HepG2 (cell line): Measurements from ENCODE around the gene HEXIM1. TPM values are rescaled to one million over a fixed set of nuclear protein-coding genes. Genes with fewer than 3 reads are reported as not detected.

Experiments used
- HCFC1 ChIP-seq: fragments of 150-350 bp; IDR thresholded peaks from 2 replicates; pipeline ENCODE4 v1.6.1; 2014; ENCODE audit warnings: low read depth, low read length
- MIER3 ChIP-seq: IDR thresholded peaks from 2 replicates; pipeline ENCODE4 v1.6.1; 2016; ENCODE audit warnings: missing compliant biosample characterization, borderline replicate concordance
- REXO4 ChIP-seq: sonication (generic); formaldehyde crosslinking; IDR thresholded peaks from 2 replicates; pipeline ENCODE4 v1.8.0; 2022; ENCODE audit warnings: missing genetic modification reagents, mild to moderate bottlenecking, borderline replicate concordance
- SMYD3 ChIP-seq: sonication (generic); formaldehyde crosslinking; IDR thresholded peaks from 2 replicates; pipeline ENCODE4 v1.8.1; 2023; ENCODE audit warnings: mild to moderate bottlenecking, missing genetic modification reagents
- SP4 ChIP-seq: sonication (generic); formaldehyde crosslinking; IDR thresholded peaks from 2 replicates; pipeline ENCODE4 v1.8.1; 2023; ENCODE audit warnings: mild to moderate bottlenecking, missing genetic modification reagents
- TIGD3 ChIP-seq: sonication (generic); formaldehyde crosslinking; IDR thresholded peaks from 2 replicates; pipeline ENCODE4 v1.5.1; 2020; ENCODE audit warnings: mild to moderate bottlenecking, missing genetic modification reagents, borderline replicate concordance
- ZNF317 ChIP-seq: sonication (generic); formaldehyde crosslinking; IDR thresholded peaks from 2 replicates; pipeline ENCODE4 v1.5.0; 2020; ENCODE audit warnings: mild to moderate bottlenecking, missing genetic modification reagents
- ZNF34 ChIP-seq: sonication (generic); formaldehyde crosslinking; IDR thresholded peaks from 2 replicates; pipeline ENCODE4 v1.4.0; 2020; ENCODE audit warnings: mild to moderate bottlenecking, missing genetic modification reagents, borderline replicate concordance
- ZNF430 ChIP-seq: sonication (generic); formaldehyde crosslinking; IDR thresholded peaks from 2 replicates; pipeline ENCODE4 v1.9.0; 2021; ENCODE audit warnings: mild to moderate bottlenecking, missing genetic modification reagents
- ZNF605 ChIP-seq: sonication (generic); formaldehyde crosslinking; IDR thresholded peaks from 2 replicates; pipeline ENCODE4 v1.8.0; 2022; ENCODE audit warnings: mild to moderate bottlenecking, missing genetic modification reagents
- ZNF709 ChIP-seq: sonication (generic); formaldehyde crosslinking; IDR thresholded peaks from 2 replicates; pipeline ENCODE4 v1.5.0; 2020; ENCODE audit warnings: mild to moderate bottlenecking, missing genetic modification reagents
- ZNF891 ChIP-seq: sonication (generic); formaldehyde crosslinking; IDR thresholded peaks from 2 replicates; pipeline ENCODE4 v1.5.0; 2020; ENCODE audit warnings: mild to moderate bottlenecking, missing genetic modification reagents
- polyA plus RNA-seq, 8 experiments: library from polyadenylated mRNA; depleted of rRNA in 3 of 8; stranded (reverse) in 7 of 8; unstranded in 1 of 8; fragments of >200 nt; fragmentation: Illumina TruSeq in 4 of 8; extraction: Trizol in 4 of 8; gene quantifications; 2 replicates each; pipeline versions ENCODE4 v1.2.1 to v1.2.3, GENCODE V29; 2011 to 2016; ENCODE audit warnings: low read depth in 4 of 8, missing spikeins in 1 of 8, mixed read lengths in 1 of 8; ENCODE audit not compliant: insufficient read depth in 1 of 8
- total RNA-seq, 5 experiments: library from RNA; depleted of rRNA; stranded (reverse); fragments of >200 nt; fragmentation: Illumina TruSeq; extraction: Trizol; gene quantifications; 2 replicates each; pipeline ENCODE4 v1.2.3, GENCODE V29; 2016; ENCODE audit warnings: low read depth in 1 of 5
- TF ChIP-seq, protein P1 (sequence below): sonication (generic); formaldehyde crosslinking; IDR thresholded peaks from 2 replicates; pipeline ENCODE4 v1.4.0; 2020; ENCODE audit warnings: mild to moderate bottlenecking, missing genetic modification reagents
- TF ChIP-seq, protein P2 (sequence below): IDR thresholded peaks from 2 replicates; pipeline ENCODE4 v1.6.1; 2016; ENCODE audit warnings: missing compliant biosample characterization, missing genetic modification reagents, borderline replicate concordance
- TF ChIP-seq, protein P3 (sequence below): fragments of 450-650 bp; IDR thresholded peaks from 2 replicates; pipeline ENCODE4 v1.6.1; 2017; ENCODE audit warnings: mild to moderate bottlenecking
- TF ChIP-seq, protein P4 (sequence below): sonication (generic); formaldehyde crosslinking; IDR thresholded peaks from 2 replicates; pipeline ENCODE4 v1.4.0; 2020; ENCODE audit warnings: missing genetic modification reagents, borderline replicate concordance

HEXIM1 gene
- total and polyA plus RNA-seq, 2 of the 13 experiments (the other 11 are each of a cell fraction or from before 2014, with no cell fraction given): 10.5 to 16.6 TPM

- TF ChIP-seq, protein P1, sequence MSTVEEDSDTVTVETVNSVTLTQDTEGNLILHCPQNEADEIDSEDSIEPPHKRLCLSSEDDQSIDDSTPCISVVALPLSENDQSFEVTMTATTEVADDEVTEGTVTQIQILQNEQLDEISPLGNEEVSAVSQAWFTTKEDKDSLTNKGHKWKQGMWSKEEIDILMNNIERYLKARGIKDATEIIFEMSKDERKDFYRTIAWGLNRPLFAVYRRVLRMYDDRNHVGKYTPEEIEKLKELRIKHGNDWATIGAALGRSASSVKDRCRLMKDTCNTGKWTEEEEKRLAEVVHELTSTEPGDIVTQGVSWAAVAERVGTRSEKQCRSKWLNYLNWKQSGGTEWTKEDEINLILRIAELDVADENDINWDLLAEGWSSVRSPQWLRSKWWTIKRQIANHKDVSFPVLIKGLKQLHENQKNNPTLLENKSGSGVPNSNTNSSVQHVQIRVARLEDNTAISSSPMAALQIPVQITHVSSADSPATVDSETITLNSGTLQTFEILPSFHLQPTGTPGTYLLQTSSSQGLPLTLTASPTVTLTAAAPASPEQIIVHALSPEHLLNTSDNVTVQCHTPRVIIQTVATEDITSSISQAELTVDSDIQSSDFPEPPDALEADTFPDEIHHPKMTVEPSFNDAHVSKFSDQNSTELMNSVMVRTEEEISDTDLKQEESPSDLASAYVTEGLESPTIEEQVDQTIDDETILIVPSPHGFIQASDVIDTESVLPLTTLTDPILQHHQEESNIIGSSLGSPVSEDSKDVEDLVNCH (CRISPR knock-in tag): no peak
- no peak for TF ChIP-seq SMYD3
- TF ChIP-seq HCFC1: no peak
- TF ChIP-seq ZNF709 (CRISPR knock-in tag): no peak
- no peak; the same call in 1 of the 2 replicates for TF ChIP-seq ZNF34 (CRISPR knock-in tag)
- peak; percentile 66; the same call in 1 of the 2 replicates for TF ChIP-seq ZNF430 (CRISPR knock-in tag)
- no peak for TF ChIP-seq ZNF317 (CRISPR knock-in tag)
- TF ChIP-seq REXO4 (CRISPR knock-in tag): no peak
- no peak for TF ChIP-seq MIER3 (CRISPR knock-in tag)
- TF ChIP-seq, protein P2, sequence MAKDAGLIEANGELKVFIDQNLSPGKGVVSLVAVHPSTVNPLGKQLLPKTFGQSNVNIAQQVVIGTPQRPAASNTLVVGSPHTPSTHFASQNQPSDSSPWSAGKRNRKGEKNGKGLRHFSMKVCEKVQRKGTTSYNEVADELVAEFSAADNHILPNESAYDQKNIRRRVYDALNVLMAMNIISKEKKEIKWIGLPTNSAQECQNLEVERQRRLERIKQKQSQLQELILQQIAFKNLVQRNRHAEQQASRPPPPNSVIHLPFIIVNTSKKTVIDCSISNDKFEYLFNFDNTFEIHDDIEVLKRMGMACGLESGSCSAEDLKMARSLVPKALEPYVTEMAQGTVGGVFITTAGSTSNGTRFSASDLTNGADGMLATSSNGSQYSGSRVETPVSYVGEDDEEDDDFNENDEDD: no peak
- peak; percentile 80 for TF ChIP-seq ZNF605 (CRISPR knock-in tag)
- no peak for TF ChIP-seq TIGD3
- TF ChIP-seq, protein P3, sequence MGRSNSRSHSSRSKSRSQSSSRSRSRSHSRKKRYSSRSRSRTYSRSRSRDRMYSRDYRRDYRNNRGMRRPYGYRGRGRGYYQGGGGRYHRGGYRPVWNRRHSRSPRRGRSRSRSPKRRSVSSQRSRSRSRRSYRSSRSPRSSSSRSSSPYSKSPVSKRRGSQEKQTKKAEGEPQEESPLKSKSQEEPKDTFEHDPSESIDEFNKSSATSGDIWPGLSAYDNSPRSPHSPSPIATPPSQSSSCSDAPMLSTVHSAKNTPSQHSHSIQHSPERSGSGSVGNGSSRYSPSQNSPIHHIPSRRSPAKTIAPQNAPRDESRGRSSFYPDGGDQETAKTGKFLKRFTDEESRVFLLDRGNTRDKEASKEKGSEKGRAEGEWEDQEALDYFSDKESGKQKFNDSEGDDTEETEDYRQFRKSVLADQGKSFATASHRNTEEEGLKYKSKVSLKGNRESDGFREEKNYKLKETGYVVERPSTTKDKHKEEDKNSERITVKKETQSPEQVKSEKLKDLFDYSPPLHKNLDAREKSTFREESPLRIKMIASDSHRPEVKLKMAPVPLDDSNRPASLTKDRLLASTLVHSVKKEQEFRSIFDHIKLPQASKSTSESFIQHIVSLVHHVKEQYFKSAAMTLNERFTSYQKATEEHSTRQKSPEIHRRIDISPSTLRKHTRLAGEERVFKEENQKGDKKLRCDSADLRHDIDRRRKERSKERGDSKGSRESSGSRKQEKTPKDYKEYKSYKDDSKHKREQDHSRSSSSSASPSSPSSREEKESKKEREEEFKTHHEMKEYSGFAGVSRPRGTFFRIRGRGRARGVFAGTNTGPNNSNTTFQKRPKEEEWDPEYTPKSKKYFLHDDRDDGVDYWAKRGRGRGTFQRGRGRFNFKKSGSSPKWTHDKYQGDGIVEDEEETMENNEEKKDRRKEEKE: no peak
- no peak; the same call in 1 of the 2 replicates for TF ChIP-seq ZNF891 (CRISPR knock-in tag)
- TF ChIP-seq SP4 (CRISPR knock-in tag): no peak; the same call in 1 of the 2 replicates
- TF ChIP-seq, protein P4, sequence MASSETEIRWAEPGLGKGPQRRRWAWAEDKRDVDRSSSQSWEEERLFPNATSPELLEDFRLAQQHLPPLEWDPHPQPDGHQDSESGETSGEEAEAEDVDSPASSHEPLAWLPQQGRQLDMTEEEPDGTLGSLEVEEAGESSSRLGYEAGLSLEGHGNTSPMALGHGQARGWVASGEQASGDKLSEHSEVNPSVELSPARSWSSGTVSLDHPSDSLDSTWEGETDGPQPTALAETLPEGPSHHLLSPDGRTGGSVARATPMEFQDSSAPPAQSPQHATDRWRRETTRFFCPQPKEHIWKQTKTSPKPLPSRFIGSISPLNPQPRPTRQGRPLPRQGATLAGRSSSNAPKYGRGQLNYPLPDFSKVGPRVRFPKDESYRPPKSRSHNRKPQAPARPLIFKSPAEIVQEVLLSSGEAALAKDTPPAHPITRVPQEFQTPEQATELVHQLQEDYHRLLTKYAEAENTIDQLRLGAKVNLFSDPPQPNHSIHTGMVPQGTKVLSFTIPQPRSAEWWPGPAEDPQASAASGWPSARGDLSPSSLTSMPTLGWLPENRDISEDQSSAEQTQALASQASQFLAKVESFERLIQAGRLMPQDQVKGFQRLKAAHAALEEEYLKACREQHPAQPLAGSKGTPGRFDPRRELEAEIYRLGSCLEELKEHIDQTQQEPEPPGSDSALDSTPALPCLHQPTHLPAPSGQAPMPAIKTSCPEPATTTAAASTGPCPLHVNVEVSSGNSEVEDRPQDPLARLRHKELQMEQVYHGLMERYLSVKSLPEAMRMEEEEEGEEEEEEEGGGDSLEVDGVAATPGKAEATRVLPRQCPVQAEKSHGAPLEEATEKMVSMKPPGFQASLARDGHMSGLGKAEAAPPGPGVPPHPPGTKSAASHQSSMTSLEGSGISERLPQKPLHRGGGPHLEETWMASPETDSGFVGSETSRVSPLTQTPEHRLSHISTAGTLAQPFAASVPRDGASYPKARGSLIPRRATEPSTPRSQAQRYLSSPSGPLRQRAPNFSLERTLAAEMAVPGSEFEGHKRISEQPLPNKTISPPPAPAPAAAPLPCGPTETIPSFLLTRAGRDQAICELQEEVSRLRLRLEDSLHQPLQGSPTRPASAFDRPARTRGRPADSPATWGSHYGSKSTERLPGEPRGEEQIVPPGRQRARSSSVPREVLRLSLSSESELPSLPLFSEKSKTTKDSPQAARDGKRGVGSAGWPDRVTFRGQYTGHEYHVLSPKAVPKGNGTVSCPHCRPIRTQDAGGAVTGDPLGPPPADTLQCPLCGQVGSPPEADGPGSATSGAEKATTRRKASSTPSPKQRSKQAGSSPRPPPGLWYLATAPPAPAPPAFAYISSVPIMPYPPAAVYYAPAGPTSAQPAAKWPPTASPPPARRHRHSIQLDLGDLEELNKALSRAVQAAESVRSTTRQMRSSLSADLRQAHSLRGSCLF (CRISPR knock-in tag): no peak
These were observed 24.1 kb upstream of the HEXIM1 start (continued) for GRCh38 chr17:45123930-45124796.
